ENCODE results near the gene SMYD4. TPM values are rescaled to one million over a fixed set of nuclear protein-coding genes. Genes with fewer than 3 reads are reported as not detected.

The SMYD4 gene
- total and polyA plus RNA-seq, 10 of the 15 experiments (the other 5 are each of a cell fraction or from before 2014, with no cell fraction given): 2.1 to 18.8 (median 13.7) TPM

DNA sequence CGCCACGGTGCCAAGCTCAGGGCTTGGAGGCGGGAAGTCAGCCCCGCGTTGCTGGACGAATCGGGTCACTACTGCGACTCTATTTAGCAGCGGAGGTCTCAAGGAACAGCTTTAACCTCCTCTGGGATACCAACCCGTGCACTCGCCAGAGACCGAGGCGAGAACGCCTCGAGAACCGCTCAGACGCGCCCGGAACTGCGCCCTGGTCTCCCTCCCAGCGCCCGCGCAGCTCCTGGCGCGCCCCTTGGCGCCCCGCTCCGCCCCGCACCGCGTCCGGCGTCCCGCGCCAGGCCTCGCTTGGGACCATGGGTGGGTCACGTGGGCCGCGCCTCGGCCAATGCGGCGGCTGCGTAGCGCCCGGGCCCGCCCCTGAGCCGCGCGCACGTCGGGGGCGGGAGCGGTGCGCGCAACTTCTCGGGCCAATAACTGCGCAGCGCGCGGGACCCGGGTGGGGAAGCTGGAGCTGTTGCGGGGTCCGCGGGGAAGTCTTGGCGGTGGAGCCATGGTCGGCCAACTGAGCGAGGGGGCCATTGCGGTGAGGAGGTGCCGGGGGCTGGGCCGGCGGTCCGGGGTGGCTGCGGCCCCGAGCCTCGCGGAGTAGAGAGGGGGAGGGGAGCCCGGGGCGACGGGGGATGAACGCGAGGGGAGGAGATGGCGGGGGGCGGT is at the start of gene SMYD4, which contains the start of gene RPA1 (continued):
- TF ChIP-seq, protein P1, sequence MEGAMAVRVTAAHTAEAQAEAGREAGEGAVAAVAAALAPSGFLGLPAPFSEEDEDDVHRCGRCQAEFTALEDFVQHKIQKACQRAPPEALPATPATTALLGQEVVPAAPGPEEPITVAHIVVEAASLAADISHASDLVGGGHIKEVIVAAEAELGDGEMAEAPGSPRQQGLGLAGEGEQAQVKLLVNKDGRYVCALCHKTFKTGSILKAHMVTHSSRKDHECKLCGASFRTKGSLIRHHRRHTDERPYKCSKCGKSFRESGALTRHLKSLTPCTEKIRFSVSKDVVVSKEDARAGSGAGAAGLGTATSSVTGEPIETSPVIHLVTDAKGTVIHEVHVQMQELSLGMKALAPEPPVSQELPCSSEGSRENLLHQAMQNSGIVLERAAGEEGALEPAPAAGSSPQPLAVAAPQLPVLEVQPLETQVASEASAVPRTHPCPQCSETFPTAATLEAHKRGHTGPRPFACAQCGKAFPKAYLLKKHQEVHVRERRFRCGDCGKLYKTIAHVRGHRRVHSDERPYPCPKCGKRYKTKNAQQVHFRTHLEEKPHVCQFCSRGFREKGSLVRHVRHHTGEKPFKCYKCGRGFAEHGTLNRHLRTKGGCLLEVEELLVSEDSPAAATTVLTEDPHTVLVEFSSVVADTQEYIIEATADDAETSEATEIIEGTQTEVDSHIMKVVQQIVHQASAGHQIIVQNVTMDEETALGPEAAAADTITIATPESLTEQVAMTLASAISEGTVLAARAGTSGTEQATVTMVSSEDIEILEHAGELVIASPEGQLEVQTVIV (IDR thresholded peaks at IDR 0.05; ENCODE audit: borderline replicate concordance, partially characterized antibody): no peak
- TF ChIP-seq, protein P2, sequence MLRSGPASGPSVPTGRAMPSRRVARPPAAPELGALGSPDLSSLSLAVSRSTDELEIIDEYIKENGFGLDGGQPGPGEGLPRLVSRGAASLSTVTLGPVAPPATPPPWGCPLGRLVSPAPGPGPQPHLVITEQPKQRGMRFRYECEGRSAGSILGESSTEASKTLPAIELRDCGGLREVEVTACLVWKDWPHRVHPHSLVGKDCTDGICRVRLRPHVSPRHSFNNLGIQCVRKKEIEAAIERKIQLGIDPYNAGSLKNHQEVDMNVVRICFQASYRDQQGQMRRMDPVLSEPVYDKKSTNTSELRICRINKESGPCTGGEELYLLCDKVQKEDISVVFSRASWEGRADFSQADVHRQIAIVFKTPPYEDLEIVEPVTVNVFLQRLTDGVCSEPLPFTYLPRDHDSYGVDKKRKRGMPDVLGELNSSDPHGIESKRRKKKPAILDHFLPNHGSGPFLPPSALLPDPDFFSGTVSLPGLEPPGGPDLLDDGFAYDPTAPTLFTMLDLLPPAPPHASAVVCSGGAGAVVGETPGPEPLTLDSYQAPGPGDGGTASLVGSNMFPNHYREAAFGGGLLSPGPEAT (IDR thresholded peaks at IDR 0.05; ENCODE audit: low read depth): no peak
- TF ChIP-seq SMARCA5 (IDR thresholded peaks at IDR 0.05) (peak; percentile 75; the same call in 1 of the 2 replicates), RELA (IDR thresholded peaks at IDR 0.05; ENCODE audit: borderline replicate concordance, partially characterized antibody) (peak; percentile 71), SMAD1 (IDR thresholded peaks at IDR 0.05; ENCODE audit: low read depth, partially characterized antibody) (no peak), EED (IDR thresholded peaks at IDR 0.05; ENCODE audit: low read depth) (0 out of 2 replicates have a peak, but pooled peaks have one; percentile 15), WRNIP1 (IDR thresholded peaks at IDR 0.05; ENCODE audit: borderline replicate concordance, low read depth, low read length) (no peak), JUNB (IDR thresholded peaks at IDR 0.05) (no peak), NFYB (IDR thresholded peaks at IDR 0.05; ENCODE audit: insufficient read depth, low read depth, low read length) (peak; percentile 87), IKZF1 (conservative IDR thresholded peaks at IDR 0.05) (peak; percentile 83), NR2C1 (IDR thresholded peaks at IDR 0.05) (no peak), RAD21 (IDR thresholded peaks at IDR 0.05; ENCODE audit: insufficient read depth, low read depth, low read length) (no peak), BRCA1 (IDR thresholded peaks at IDR 0.05; ENCODE audit: low read depth, low read length) (no peak), CEBPB (IDR thresholded peaks at IDR 0.05; ENCODE audit: borderline replicate concordance in 1 of 2, low read depth in 2 of 2, low read length in 2 of 2) (no peak), RCOR1 (conservative IDR thresholded peaks at IDR 0.05; ENCODE audit: low read depth, low read length) (no peak), ZNF24 (IDR thresholded peaks at IDR 0.05) (no peak)
- TF ChIP-seq, protein P3, sequence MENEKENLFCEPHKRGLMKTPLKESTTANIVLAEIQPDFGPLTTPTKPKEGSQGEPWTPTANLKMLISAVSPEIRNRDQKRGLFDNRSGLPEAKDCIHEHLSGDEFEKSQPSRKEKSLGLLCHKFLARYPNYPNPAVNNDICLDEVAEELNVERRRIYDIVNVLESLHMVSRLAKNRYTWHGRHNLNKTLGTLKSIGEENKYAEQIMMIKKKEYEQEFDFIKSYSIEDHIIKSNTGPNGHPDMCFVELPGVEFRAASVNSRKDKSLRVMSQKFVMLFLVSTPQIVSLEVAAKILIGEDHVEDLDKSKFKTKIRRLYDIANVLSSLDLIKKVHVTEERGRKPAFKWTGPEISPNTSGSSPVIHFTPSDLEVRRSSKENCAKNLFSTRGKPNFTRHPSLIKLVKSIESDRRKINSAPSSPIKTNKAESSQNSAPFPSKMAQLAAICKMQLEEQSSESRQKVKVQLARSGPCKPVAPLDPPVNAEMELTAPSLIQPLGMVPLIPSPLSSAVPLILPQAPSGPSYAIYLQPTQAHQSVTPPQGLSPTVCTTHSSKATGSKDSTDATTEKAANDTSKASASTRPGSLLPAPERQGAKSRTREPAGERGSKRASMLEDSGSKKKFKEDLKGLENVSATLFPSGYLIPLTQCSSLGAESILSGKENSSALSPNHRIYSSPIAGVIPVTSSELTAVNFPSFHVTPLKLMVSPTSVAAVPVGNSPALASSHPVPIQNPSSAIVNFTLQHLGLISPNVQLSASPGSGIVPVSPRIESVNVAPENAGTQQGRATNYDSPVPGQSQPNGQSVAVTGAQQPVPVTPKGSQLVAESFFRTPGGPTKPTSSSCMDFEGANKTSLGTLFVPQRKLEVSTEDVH (IDR thresholded peaks at IDR 0.05; ENCODE audit: low read depth, partially characterized antibody): no peak
- TF ChIP-seq, protein P4, sequence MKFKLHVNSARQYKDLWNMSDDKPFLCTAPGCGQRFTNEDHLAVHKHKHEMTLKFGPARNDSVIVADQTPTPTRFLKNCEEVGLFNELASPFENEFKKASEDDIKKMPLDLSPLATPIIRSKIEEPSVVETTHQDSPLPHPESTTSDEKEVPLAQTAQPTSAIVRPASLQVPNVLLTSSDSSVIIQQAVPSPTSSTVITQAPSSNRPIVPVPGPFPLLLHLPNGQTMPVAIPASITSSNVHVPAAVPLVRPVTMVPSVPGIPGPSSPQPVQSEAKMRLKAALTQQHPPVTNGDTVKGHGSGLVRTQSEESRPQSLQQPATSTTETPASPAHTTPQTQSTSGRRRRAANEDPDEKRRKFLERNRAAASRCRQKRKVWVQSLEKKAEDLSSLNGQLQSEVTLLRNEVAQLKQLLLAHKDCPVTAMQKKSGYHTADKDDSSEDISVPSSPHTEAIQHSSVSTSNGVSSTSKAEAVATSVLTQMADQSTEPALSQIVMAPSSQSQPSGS (IDR thresholded peaks at IDR 0.05; ENCODE audit: low read length): no peak
- TF ChIP-seq, protein P5, sequence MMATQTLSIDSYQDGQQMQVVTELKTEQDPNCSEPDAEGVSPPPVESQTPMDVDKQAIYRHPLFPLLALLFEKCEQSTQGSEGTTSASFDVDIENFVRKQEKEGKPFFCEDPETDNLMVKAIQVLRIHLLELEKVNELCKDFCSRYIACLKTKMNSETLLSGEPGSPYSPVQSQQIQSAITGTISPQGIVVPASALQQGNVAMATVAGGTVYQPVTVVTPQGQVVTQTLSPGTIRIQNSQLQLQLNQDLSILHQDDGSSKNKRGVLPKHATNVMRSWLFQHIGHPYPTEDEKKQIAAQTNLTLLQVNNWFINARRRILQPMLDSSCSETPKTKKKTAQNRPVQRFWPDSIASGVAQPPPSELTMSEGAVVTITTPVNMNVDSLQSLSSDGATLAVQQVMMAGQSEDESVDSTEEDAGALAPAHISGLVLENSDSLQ (IDR thresholded peaks at IDR 0.05): no peak
- TF ChIP-seq, protein P6, sequence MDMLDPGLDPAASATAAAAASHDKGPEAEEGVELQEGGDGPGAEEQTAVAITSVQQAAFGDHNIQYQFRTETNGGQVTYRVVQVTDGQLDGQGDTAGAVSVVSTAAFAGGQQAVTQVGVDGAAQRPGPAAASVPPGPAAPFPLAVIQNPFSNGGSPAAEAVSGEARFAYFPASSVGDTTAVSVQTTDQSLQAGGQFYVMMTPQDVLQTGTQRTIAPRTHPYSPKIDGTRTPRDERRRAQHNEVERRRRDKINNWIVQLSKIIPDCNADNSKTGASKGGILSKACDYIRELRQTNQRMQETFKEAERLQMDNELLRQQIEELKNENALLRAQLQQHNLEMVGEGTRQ (IDR thresholded peaks at IDR 0.05; ENCODE audit: borderline replicate concordance, low read depth, low read length): peak; percentile 86

Data from GM12878 (cell line).